ENCODE data around the gene CEACAM1. TPM values are rescaled to one million over a fixed set of nuclear protein-coding genes. Genes with fewer than 3 reads are reported as not detected.
"Not testable (repeated sequence)": the region's sequence is repeated elsewhere in the genome, so short reads cannot be mapped to it uniquely, and the experiment has no call there.

The CEACAM1 gene
- total and polyA plus RNA-seq, 2 experiments from 2014 or later, result 0.63 to 3.0 TPM

- not testable (repeated sequence) for H3K27ac ChIP-seq (ENCODE audit: low read depth); ATAC-seq; H3K9me2 ChIP-seq (ENCODE audit: insufficient read depth); H3K27ac Mint-ChIP-seq; H3K4me1 ChIP-seq (ENCODE audit: insufficient read depth); H3K4me3 ChIP-seq; H3K79me2 ChIP-seq (replicated peaks; ENCODE audit: insufficient read depth); DNase-seq (ENCODE audit: low spot score); H4K20me1 ChIP-seq (replicated peaks; ENCODE audit: insufficient read depth); H3K4me2 ChIP-seq; H2AFZ ChIP-seq; H3F3A ChIP-seq (replicated peaks; ENCODE audit: low read depth); H3K27me3 Mint-ChIP-seq (ENCODE audit: insufficient read depth, low read depth, poor library complexity); H3K36me3 ChIP-seq (ENCODE audit: insufficient read depth); H3K27me3 ChIP-seq (ENCODE audit: insufficient read depth); H3K4me3 Mint-ChIP-seq
- peaks cover 21% of the 10 kb centered on the region for H3K36me3 Mint-ChIP-seq (ENCODE audit: low read depth)
- H3K9me3 Mint-ChIP-seq, result peaks cover 34% of the 10 kb centered on the region
- TF ChIP-seq, protein P1, sequence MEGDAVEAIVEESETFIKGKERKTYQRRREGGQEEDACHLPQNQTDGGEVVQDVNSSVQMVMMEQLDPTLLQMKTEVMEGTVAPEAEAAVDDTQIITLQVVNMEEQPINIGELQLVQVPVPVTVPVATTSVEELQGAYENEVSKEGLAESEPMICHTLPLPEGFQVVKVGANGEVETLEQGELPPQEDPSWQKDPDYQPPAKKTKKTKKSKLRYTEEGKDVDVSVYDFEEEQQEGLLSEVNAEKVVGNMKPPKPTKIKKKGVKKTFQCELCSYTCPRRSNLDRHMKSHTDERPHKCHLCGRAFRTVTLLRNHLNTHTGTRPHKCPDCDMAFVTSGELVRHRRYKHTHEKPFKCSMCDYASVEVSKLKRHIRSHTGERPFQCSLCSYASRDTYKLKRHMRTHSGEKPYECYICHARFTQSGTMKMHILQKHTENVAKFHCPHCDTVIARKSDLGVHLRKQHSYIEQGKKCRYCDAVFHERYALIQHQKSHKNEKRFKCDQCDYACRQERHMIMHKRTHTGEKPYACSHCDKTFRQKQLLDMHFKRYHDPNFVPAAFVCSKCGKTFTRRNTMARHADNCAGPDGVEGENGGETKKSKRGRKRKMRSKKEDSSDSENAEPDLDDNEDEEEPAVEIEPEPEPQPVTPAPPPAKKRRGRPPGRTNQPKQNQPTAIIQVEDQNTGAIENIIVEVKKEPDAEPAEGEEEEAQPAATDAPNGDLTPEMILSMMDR (conservative IDR thresholded peaks at IDR 0.05; ENCODE audit: low read depth in 2 of 2), result peak; percentile 25 to 37; a peak in 3 of 4 replicates
- H3K4me1 Mint-ChIP-seq, result peaks cover 15% of the 10 kb centered on the region
Observed at GRCh38 chr19:42550521-42550920, 22.2 kb upstream of the CEACAM1 start.

DNA sequence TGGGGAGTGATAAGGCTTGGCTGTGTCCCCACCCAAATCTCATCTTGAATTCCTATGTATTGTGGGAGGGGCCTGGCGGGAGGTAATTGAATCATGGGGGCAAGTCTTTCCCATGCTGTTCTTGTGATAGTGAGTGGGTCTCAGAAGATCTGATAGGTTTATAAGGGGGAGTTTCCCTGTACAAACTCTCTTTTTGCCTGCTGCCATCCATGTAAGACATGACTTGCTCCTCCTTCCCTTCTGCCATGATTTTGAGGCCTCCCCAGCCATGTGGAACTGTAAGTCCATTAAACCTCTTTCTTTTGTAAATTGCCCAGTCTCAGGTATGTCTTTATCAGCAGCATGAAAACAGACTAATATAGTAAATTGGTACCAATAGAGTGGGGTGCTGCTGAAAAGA is 20.8 kb upstream of the CEACAM1 start:
- not testable (repeated sequence) for H3K4me3 Mint-ChIP-seq; H3K4me1 ChIP-seq (ENCODE audit: insufficient read depth); H3F3A ChIP-seq (replicated peaks; ENCODE audit: low read depth); H3K79me2 ChIP-seq (replicated peaks; ENCODE audit: insufficient read depth); H3K36me3 ChIP-seq (ENCODE audit: insufficient read depth); H4K20me1 ChIP-seq (replicated peaks; ENCODE audit: insufficient read depth); H2AFZ ChIP-seq; H3K4me2 ChIP-seq; ATAC-seq; H3K27ac ChIP-seq (ENCODE audit: low read depth); H3K4me1 Mint-ChIP-seq; DNase-seq (ENCODE audit: low spot score); H3K27ac Mint-ChIP-seq; H3K27me3 ChIP-seq (ENCODE audit: insufficient read depth); H3K27me3 Mint-ChIP-seq (ENCODE audit: insufficient read depth, low read depth, poor library complexity); H3K4me3 ChIP-seq; H3K9me2 ChIP-seq (ENCODE audit: insufficient read depth)
- peaks cover 34% of the 10 kb centered on the region for H3K9me3 Mint-ChIP-seq
- peaks cover 21% of the 10 kb centered on the region for H3K36me3 Mint-ChIP-seq (ENCODE audit: low read depth)

- no peaks in the 10 kb centered on the region for H3K27me3 ChIP-seq (ENCODE audit: insufficient read depth)
- TF ChIP-seq JUNB (IDR thresholded peaks at IDR 0.05; ENCODE audit: unreplicated experiment), result no peak
- TF ChIP-seq NANOG (IDR thresholded peaks at IDR 0.05; ENCODE audit: borderline replicate concordance), result no peak
- TF ChIP-seq, protein P1 (conservative IDR thresholded peaks at IDR 0.05; ENCODE audit: low read depth in 2 of 2), result no peak
- TF ChIP-seq, protein P2, sequence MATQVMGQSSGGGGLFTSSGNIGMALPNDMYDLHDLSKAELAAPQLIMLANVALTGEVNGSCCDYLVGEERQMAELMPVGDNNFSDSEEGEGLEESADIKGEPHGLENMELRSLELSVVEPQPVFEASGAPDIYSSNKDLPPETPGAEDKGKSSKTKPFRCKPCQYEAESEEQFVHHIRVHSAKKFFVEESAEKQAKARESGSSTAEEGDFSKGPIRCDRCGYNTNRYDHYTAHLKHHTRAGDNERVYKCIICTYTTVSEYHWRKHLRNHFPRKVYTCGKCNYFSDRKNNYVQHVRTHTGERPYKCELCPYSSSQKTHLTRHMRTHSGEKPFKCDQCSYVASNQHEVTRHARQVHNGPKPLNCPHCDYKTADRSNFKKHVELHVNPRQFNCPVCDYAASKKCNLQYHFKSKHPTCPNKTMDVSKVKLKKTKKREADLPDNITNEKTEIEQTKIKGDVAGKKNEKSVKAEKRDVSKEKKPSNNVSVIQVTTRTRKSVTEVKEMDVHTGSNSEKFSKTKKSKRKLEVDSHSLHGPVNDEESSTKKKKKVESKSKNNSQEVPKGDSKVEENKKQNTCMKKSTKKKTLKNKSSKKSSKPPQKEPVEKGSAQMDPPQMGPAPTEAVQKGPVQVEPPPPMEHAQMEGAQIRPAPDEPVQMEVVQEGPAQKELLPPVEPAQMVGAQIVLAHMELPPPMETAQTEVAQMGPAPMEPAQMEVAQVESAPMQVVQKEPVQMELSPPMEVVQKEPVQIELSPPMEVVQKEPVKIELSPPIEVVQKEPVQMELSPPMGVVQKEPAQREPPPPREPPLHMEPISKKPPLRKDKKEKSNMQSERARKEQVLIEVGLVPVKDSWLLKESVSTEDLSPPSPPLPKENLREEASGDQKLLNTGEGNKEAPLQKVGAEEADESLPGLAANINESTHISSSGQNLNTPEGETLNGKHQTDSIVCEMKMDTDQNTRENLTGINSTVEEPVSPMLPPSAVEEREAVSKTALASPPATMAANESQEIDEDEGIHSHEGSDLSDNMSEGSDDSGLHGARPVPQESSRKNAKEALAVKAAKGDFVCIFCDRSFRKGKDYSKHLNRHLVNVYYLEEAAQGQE (IDR thresholded peaks at IDR 0.05; ENCODE audit: unreplicated experiment), result peak; percentile 53
- H2AFZ ChIP-seq, result no peak overlapping the region
- no peak overlapping the region for H3K27ac ChIP-seq (ENCODE audit: low read depth)
- Mint-ChIP-seq H3K27ac (no peak overlapping the region), H3K9me3 (peaks cover 34% of the 10 kb centered on the region), H3K36me3 (ENCODE audit: low read depth) (peaks cover 21% of the 10 kb centered on the region), H3K4me3 (no peak overlapping the region), H3K27me3 (ENCODE audit: insufficient read depth, low read depth, poor library complexity) (peaks cover 4% of the 10 kb centered on the region), H3K4me1 (peaks cover 6% of the 10 kb centered on the region; the same call in 2 of the 3 replicates)
- no peaks in the 10 kb centered on the region for H3K79me2 ChIP-seq (replicated peaks; ENCODE audit: insufficient read depth)
- H3F3A ChIP-seq (replicated peaks; ENCODE audit: low read depth), result no peaks in the 10 kb centered on the region
- no peak for DNase-seq (ENCODE audit: low spot score)
- H3K4me3 ChIP-seq, result no peak overlapping the region
- H3K9me2 ChIP-seq (ENCODE audit: insufficient read depth), result no peaks in the 10 kb centered on the region
- no peak for ATAC-seq
- H4K20me1 ChIP-seq (replicated peaks; ENCODE audit: insufficient read depth), result no peaks in the 10 kb centered on the region
- H3K4me1 ChIP-seq (ENCODE audit: insufficient read depth), result no peaks in the 10 kb centered on the region
- no peaks in the 10 kb centered on the region for H3K36me3 ChIP-seq (ENCODE audit: insufficient read depth)
- H3K4me2 ChIP-seq, result no peak overlapping the region
Observed at GRCh38 chr19:42548552-42548951, 20.3 kb upstream of the CEACAM1 start.

Data from GM23338 (cell line).